Stimulated activated CD8-positive, alpha-beta memory T cell treated with anti-CD3 and anti-CD28 coated beads, Interleukin-2, amount 100 ng/mL, for 48 hours (primary cell): Measurements from ENCODE around the gene PIK3C3.

Experiments
- DNase-seq, 2 donors: peaks; one replicate each; pipeline ENCODE4 v3.0.0-alpha.2; 2020; ENCODE audit warnings: low read depth in 2 of 2

Gene PIK3C3

DNA sequence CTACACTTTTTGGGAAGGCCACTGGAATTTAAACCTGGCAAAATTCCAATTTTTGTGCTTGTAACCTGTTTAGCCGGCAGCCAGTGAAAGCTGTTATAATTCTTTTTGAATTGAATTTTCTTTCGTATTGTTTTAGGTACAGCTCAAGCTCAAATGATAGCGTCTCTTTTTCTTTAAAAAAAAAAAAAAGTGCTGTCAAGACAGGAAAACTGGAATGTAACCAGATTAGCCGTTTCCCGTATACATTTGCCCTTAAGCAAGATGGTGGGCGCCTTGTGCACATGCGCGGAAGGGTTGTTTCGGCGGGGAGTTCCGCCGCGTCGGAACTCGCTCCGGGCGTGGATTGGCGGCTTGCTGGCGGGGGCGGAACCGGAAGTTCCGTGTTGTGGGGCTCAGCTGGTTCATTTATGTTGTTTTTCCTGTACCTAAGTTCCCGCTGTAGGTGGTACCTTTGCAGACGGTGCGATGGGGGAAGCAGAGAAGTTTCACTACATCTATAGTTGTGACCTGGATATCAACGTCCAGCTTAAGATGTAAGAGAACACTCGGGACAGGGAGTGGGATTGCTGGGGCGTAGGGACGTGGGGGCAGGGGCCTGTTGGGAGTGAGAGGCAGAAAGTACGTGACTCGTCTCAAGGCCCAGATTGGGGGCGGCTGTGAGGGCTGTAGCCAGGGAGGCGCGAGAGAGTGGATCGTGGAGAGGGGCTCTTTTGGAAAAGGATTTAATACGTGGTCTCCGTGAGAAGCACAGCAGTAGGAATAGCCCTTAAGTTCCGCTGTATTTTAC is at the start of gene PIK3C3:
Gene PIK3C3 (plus strand): TSS at position 408 of the 787 bp plus-strand sequence. CDS start 58 bp downstream, at position 466.
- DNase-seq = peak; percentile 93 to 95

DNA sequence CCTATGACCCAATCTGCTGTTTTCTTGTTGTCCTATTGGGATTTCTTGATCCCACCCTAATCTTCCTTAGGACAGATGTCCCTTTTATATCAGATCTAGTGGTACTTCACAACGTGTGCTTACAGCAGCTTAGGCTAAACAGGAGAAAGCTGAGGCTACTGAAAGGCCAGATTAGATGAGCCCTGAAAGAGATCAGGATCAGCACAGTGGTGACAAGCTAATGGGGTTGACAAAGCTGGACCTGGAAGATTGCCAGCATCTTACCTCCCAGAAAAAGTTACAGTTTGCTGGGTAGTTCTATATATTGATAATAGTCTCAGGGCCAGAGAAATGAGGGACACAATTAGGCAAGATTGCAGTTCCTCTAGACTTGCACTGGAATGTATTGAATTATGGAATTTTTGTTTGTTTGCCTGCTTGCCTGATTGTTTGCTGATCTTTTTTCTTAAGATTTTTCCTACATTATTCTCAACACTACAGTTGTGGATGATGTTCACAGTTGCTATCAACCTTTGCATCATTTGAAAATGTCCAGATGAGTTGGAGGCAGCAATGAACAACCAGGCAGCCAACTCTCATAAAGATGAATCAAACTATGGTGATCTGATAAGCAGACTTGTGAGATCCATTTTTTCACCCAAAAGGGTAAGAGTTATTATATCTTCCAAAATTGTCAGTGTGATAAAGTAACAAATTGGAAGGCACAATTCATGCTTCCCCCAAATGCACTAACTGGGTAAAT is 49.1 kb upstream of the PIK3C3 start:
- no peak for DNase-seq

DNA sequence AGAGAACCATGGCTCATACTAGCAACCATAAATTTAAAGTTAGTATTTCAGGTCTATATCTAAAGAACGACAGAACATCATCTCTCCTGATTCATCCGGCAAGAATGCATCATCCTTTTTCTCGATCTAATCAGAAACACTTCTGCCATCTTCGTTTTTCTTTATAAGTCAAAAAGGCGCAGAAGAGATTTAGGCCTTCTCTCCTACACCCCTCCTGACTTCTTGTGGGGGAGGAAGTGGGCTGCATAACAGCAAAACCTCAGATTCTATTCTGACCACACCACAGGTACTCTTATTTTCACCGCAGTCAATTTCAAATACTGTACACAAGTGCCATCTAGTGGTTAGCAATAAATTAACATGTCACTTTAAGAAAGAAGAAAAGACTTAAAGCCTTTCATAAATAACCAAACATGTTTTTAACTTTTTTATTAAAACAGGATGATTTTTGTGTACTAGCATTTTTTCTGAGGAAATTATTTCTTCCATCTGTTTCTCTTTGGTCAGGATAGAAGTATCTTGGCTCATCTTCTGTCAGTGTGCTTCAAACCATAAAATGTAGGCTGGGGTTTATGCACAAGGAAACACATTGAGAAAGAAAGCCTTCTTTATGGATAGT is 48.4 kb upstream of the PIK3C3 start:
- DNase-seq = no peak

- DNase-seq = no peak
These were observed 37.9 kb upstream of the PIK3C3 start for GRCh38 chr18:41917181-41917580.

DNA sequence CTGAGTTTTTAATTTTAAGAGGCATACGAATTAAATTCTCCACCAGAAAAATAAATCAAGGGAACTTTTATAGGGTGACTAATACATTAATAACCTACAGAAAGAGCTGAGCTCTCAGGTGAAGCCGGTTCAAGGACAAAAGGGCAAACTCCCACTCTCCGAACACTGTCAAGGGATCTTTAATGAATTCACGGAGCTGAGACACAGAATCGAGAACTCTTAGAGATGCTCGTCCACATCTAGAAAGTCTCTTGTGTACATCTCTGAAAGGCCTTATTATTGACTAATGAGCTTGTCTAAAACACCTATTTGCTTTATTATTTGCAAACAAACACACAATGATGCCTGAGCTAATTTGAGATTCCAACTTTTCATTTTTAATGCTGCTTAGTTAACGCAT is 33.3 kb upstream of the PIK3C3 start:
- no peak for DNase-seq

DNA sequence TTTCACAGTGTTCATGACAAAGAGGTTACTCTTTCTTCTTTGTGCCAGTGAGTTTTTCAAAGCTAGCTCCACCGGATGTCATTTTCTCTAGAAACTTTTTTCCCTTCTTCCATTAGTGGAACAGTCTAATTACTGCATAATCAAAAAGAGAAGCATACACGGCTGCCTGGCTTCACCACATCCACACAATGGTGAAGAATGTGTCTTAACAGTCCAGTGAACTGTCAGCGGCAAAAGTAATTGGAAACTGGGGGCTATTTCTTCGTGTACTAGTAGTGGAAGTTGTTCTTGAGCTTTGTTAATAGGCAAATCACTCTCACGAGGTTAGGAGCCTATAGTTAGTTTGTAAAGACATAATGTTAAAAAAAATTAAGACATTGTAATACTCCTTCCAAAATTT is 32.9 kb upstream of the PIK3C3 start:
- DNase-seq = no peak

DNA sequence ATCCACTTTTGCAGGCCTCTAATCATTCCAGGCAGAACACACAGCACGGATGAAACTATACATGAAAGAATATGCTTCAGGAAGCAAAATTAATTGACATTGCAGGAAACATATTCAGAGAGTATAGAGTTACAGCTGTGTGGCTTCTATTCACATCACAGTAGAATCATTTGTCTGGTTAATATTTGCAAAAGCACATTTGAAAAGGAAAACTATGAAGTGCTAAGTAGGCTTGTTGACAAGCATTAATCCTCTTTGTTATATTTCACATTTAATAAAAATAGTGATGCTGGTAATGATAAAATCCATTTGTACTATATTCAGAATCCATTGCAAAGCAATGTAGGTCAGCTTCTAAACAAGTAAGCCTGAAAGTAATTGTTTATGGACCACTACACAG is 32.2 kb upstream of the PIK3C3 start:
- no peak for DNase-seq

- no peak for DNase-seq
These were observed 31.6 kb upstream of the PIK3C3 start for GRCh38 chr18:41923446-41923845.

GRCh38 chr18:41928581-41928980 is 26.5 kb upstream of the PIK3C3 start:
- DNase-seq = no peak

DNA sequence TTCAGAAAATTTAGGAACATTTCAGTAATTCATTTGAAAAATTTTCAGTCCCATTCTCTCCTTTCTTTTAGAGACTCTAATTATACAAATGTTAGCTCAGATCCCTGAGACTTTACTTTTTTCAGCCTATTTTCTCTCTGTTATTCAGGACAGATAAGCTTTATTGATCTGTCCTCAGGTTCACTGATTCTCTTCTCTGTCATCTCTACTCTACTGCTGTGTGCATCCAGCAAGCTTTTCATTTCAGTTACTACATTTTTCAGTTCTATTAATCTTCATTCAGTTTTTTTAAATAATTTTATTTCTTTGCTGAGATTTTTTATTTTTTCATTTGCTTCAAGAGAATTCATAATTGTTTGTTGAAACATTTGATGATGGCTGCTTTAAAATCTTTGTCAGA is 22.1 kb upstream of the PIK3C3 start:
- no peak for DNase-seq

GRCh38 chr18:41933778-41934177 is 21.3 kb upstream of the PIK3C3 start:
- DNase-seq = no peak

- DNase-seq = no peak
These were observed 18.4 kb upstream of the PIK3C3 start for GRCh38 chr18:41936471-41937134.

GRCh38 chr18:41938445-41938844 is 16.6 kb upstream of the PIK3C3 start:
- no peak for DNase-seq

- DNase-seq = no peak
These were observed 15.7 kb upstream of the PIK3C3 start for GRCh38 chr18:41939326-41939725.

DNA sequence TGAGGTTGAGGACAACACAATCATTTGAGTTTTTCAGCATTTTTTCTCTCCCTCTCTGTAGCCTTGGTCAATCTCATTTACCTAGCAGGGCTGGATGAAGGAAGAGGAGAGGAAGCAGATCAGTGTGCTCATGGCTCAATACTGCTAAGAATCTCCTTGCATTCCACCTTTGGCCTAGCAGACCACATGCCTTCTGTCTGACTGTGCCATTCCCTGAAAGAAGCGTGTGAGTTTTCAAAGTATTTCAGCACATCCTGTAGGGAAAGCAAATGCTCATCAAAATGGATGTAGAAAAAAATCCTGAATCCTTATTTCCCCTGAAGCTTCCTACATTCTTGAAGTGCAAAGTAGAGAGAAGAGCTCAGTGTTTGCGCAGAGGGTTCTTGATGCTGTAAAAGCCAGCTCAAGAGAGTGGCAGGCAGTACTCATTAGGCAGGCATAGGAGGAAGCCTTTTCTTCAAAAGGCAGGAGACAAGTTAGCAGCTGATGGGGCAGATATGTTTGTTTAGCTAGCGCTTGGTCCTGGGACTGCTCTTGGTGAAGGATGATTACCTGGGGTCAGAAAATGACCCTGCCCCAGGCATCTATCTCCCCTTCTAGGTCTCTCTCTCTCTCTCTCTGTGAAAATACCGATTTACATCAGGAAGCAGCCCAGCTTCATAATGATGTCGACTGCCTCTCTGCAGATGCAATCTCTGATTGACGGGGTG is 14.4 kb upstream of the PIK3C3 start:
- DNase-seq = no peak

DNA sequence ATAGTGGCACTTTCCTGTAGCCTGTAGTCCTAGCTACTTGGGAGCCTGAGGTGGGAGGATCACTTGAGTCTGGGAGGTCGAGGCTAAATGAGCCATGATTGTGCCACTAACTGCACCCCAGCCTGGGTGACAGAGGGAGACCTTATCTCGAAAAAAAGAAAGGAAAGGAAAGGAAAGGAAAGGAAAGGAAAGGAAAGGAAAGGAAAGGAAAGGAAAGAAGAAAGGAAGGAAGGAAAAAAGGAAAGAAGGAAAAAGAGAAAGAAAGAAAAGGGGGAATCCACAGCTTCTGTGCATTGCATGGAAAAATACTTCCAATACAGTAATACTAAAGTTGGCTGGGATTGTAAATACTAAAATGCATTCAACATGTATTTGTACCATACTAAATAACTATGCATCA is 12.8 kb upstream of the PIK3C3 start:
- DNase-seq = no peak

GRCh38 chr18:41948544-41949110 is 6.4 kb upstream of the PIK3C3 start:
- no peak for DNase-seq

DNA sequence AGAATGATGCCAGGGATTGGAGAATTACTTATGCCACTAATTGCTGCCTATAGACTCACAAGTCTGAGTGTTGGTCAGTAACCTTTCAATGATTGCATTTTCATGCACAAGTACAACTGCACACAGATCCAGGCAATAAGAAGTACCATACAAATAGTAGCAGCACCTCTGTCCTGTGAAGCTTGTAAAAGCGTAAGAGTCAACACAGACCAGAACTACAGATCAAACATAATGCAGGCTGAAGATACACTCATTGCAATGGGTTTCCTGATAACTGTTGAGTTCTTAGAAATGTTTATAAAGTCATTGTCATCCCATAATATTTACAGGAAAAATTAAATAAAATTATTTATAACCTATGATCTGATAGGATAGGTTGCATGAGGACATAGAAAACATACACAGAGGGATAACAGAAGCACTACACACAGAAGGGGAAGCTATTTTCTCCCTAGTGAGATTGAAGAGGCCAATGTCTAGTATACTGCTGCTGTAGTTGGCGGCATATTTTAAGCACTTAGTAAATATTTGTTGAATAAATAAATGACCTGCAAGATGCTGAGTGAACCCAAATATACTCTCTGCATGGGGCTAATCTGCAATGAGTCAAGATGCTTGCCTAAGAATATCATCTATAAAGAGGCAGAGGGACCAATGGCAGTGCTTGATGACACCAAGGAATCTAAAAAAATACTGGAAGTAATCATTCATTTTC is 5.7 kb upstream of the PIK3C3 start:
- no peak for DNase-seq

DNA sequence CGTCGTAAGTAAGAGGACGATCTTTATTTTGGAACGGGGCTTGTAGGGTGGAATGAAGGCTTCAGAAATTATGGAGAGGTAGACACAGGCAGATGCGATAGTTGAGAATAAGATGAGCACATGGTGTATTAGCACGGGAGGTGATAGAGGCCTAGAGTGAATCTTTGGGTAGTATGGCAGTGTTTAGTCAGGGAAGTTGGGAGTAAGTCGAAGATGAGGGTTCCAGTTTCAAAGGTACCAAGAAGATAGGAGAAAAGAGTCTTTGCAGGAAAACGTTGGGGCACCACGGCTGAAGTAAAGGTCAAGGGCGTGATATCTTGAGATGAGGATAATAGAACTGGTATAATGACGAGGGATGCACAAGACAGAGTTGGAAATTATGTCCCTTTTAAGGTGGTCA is 654 bp downstream of the PIK3C3 start:
- DNase-seq = no peak

DNA sequence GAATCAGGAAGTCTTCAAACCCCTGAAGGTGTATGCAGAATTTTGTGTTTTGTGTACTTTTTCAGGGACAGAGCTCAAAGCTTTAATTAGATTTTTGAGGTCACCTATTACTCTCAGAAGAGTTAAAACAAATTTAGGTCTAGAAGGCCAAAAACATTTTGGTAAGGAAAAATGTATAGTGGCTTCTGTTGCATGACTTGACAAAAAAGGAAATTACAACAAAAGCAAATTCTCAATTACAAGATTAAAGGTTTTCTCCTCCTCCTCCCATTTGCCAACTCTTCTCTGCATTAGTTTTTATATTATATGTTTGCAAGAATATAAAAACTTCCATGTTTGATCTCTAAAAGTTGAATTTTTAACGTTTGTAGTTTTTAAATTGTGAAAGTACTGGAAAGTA is 4.0 kb downstream of the PIK3C3 start:
- DNase-seq = no peak
